Effector CD8-positive, alpha-beta T cell (primary cell): ENCODE measurements around the gene RSRP1.
"Not testable (repeated sequence)": the region's sequence is repeated elsewhere in the genome, so short reads cannot be mapped to it uniquely, and the experiment has no call there.

Source experiments
- DNase-seq: peaks from one replicate; lab custom pipeline; 2025; lab: John Stamatoyannopoulos, UW

RSRP1 gene

DNA sequence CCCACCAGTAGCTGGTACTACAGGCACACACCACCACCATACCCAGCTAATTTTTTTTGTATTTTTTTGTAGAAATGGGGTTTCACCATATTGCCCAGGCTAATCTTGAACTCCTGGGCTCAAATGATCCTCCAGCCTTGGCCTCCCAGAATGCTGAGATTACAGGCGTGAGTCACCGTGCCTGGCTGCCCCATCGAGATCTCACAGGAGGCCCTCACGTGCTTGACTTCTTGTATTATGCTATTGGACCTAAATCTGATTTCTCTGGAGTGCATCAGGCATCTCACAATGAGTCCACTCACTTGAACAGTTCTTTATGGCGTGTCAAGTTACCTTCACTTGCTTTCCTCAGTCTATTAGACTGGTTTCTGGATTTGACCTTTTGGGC, 9.3 kb upstream of the RSRP1 start:
- DNase-seq: no peak

GRCh38 chr1:25255706-25256577, 8.7 kb upstream of the RSRP1 start:
- no peak for DNase-seq

DNA sequence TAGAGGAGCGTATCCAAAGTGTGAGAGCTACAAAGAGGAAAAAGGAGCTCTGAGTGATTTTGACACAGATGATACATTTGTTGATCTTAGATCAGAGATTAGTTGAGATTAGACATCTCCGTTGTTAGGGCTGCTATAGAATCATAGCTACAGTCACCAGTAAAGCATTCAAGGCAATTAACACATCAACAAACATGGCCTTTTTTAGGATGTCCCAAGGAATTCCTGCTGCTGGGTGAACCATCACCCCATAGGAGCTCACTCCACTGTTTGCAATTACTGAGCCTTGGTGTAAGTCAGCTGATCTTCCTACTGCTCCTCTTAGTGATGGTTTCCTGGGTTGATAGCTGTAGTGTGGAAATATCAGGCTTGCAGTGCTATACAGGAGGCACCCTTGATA, 6.7 kb upstream of the RSRP1 start:
- DNase-seq: no peak

GRCh38 chr1:25247829-25248754, 838 bp upstream of the RSRP1 start:
- no peak for DNase-seq

DNA sequence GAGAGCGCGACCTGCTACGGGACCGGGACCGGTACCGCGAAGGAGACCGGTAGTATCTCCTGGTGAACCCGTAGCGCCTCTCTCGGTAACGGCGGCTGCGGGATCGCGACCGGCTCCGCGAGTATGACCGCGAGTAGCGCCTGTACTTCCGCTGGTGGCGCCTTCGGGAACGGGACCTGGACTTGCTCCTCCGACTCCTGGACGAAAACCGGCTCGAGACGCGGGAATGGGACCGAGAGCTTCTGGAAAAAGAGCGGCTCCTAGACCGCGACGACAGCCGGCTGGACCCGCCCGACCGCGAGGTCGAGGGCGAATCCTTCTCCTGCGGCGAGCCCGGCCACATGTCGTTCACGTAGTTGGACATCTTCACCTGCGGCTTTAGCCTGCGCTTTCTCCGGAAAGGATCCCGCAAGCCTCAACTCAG, 642 bp downstream of the RSRP1 start:
- DNase-seq: no peak

DNA sequence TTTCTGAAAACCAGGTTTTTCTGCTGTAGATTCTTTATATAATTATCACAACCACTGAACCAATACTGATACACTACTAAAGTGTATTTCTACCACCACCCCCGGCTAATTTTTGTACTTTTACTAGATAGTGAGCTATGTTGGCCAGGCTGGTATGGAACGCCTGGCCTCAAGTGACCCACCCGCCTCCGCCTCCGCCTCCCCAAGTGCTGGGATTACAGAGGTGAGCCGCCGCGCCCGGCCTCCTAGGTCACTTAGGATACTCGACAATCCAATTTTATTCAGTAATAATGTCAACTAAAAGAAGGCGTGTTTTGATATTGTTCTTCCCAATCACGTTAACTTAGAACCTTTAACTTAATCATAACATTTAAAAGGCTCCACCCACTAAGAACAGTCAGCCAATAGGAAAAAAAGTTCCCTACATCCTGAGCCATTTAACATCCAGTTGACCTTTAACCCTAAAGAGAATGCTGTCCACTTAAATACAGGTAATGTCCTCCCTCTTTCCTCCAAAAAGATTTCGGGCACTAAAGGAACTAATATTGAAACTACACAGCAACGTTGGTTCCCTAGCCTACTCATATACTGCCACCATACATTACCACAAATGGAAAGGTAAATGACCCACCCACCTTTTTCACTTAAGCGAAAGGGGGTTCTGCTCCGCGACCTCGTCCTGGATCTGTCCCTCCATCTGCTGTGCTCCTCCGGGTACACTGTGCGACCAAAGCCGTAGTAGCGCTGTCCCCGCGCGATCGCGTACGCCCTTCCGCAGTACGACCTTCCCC, 1.2 kb downstream of the RSRP1 start:
- no peak for DNase-seq

GRCh38 chr1:25245393-25245792, 1.9 kb downstream of the RSRP1 start:
- no peak for DNase-seq

- no peak for DNase-seq
These were observed 3.3 kb downstream of the RSRP1 start for GRCh38 chr1:25243907-25244306.

- DNase-seq: peak; percentile 83
These were observed 7.3 kb downstream of the RSRP1 start for GRCh38 chr1:25239681-25240541.

DNA sequence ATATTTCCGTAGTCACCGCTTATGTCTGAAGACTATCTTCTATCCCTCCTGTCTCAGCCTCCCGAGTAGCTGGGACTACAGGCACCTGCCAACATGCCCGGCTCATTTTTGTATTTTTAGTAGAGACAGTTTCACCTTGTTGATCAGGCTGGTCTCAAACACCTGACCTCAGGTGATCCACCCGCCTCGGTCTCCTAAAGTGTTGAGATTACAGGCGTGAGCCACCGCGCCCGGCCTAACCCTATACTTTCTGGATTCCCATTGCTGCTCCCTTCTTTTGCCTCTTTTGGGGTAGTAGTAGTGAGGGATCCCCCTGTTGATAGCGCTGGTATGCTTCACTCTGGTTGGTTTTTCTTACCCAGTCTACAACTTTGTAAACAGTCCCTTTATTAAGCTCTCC, 9.2 kb downstream of the RSRP1 start:
- no peak for DNase-seq

DNA sequence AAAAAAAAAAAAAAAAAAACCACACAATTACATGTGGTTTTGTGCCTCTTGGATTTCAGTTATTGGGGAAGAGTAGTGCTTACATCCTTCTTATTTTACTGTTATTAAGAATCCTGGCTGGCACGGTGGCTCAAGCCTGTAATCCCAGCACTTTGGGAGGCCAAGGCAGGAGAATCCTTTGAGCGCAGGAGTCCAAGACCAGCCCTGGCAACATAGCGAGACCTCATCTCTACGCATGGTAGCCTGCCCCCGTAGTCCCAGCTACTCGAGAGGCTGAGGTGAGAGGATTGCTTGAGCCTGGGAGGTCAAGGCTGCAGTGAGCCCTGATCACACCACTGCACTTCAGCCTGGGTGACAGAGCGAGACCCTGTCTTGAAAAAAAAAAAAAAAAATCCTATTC, 11.0 kb downstream of the RSRP1 start:
- not testable (repeated sequence) for DNase-seq

- DNase-seq: not testable (repeated sequence)
These were observed 11.8 kb downstream of the RSRP1 start for GRCh38 chr1:25235411-25235810.

GRCh38 chr1:25232866-25233784, 14.1 kb downstream of the RSRP1 start:
- DNase-seq: peak; percentile 17

DNA sequence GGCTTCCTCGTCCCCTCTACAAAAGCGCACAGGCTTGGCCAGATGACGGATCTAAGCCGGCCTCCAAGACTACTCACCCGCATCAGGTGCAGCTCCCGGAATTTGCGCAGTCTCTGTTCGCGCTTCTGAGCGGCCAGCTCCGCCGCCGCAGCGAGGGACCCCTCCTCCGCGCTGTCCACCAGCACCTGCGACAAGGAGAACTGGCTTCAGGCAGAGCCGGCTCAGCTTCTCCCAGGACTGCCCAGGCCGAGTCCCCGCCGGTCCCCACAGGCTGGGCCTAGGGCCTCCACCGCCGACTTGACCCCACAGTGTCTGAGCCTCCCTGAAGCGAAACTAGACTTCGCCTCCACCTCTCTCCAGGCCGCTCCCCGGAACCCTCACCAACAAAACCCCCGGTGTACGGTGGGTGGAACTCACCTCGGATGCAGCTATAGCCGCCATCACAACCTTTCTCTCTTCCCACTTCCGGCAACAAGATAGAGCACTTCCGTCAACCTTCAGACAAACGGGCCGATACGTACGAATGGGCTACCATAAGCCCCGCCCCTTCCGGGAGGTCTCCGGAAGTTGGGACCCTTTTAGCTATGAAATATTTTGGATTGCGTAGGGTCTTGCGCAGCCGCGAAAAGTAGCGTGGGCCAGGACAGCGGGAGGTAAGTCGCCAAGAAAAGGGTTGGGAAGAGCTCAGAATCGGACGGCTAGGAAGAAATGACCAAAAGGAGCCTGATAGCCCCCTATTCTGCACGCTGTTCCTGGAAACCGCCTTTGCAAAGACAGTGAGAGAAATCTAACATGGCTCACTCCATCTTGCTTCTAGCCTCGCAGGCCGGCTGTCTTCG, 15.0 kb downstream of the RSRP1 start, which contains the start of gene SYF2:
Gene SYF2, minus strand, starts transcription at position 476 of the 839 bp plus-strand sequence. Its CDS starts 35 bp downstream, at position 441.
- DNase-seq: peak; percentile 87

DNA sequence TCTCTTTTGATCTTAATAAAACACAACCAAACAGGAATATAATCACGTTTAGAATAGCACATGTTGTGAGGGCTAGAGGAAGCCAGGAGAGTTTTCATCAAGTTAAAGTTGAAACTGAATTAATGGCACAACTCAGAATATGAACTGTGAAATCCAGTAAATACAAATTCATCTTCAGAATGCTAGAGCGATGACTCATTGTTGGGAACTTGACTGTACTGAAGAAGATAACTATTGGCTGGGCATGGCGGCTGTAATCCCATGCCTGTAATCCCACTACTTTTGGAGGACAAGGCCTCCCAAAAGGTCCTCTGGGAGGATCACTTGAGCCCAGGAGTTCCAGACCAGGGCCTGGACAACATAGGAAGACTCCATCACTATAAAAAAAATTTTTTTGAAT, 23.8 kb downstream of the RSRP1 start:
- no peak for DNase-seq

GRCh38 chr1:25222606-25223005, 24.6 kb downstream of the RSRP1 start:
- DNase-seq: no peak

GRCh38 chr1:25220666-25221065, 26.6 kb downstream of the RSRP1 start:
- no peak for DNase-seq

- DNase-seq: no peak
These were observed 27.5 kb downstream of the RSRP1 start for GRCh38 chr1:25219661-25220251.
